ENCODE measurements around the gene PRR16. TPM values are rescaled to one million over a fixed set of nuclear protein-coding genes. Genes with fewer than 3 reads are reported as not detected.

PRR16 gene
- polyA plus RNA-seq, 1 donor, result 28.0 TPM

DNA sequence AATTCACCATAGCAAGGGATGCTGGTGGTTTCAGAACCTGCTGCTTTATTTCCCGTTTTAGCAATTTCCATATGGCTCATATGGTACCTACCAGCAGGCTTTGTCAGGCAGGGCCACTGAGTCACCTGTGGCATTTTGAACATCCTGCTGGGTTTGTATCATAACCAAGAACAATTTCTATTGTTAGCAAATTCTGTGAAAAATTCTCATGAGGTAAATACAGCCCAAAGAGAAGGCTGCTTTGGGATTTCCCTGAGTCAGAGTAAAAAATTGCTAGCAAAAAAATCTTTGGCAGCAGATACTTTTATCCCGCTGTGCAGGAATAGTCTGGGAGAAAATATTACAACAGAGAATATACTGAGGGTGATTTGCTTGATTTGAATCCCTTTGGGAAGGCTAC, 52.7 kb downstream of the PRR16 start:
- no peak for DNase-seq

DNA sequence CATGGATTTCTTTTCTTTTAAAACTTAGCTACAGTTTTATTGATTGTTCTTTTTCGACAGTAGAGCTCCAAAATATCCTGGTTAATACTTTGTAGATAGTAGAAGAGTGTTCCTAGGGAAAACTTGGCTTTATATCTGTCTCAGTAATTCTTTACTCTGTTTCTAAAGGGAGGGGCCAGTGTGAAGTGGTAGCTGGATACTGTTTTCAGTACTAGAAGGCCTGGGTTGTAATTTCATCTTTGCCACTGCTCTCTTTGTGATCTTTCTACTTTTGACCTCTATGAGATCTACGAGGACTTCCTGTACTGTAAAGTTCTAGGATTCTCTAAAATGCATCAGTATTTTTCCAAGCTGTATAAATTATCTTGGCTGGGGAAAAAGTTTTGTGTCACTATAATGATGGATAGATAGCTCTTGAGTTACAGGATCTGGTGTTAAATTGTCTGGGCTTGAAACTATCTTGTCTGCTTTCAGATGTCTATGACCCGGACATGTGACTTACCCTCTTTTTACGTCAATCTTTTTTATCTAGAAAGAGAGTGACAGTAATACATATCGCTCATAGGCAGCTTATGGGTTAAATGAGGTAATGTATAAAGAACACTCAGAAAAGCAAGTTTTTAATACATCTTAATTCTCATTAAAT, 53.6 kb downstream of the PRR16 start:
- DNase-seq, result no peak

DNA sequence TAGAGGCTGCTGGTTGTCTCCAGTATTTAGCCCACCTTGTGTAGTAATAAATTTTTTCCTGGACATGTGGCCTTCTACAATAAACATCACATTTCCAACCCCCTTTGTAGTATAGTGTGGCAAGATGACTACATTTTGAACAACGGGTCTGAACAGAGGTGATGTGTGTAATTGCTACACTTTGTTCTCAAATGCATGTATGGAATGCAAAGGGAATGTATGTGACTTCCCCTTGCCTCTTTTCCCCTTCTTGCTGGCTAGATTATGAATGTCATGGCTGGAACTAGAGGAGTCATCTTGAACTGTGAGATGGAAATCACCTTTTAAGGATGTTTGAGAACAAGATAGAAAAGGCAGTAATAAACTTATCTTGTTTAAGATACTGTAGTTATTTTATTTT, 54.5 kb downstream of the PRR16 start:
- no peak for DNase-seq

DNA sequence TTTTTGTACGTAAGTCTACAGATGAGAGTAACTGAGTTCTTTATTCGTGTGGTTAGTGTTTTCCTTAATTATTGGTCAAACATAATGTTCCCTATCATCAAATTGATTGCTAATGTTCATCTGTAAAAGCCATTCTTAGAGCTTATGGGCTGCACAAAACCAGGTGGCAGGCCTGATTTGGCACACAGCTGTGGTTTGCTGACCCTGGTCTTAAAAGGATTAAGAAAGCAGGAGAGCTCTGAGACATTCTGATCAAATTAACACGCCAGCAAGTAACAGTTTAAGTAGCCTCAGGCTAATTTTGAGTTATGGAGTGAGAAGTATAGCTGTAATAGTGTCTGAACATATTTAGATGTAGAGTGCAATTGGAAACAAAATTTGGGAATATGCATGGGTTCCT, 63.2 kb downstream of the PRR16 start:
- no peak for DNase-seq

DNA sequence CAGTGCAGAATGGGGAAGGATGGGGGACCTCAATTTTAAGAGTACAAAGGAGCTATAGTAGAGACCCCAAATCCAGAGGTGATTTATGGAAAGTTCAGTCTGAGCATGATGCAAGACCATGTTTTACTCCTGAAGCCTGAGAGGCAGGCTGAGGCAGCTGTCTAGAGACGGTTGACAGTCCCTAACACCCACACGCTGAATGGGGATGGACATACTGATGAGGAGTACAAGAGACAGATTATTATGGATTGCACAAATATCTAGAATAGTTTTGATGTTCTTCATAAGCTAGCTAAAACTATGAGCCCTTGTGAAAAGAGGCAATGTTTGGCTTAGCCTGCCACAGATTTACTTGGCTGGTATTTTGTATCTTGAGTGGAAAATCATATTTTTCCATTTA, 64.5 kb downstream of the PRR16 start:
- no peak for DNase-seq

DNA sequence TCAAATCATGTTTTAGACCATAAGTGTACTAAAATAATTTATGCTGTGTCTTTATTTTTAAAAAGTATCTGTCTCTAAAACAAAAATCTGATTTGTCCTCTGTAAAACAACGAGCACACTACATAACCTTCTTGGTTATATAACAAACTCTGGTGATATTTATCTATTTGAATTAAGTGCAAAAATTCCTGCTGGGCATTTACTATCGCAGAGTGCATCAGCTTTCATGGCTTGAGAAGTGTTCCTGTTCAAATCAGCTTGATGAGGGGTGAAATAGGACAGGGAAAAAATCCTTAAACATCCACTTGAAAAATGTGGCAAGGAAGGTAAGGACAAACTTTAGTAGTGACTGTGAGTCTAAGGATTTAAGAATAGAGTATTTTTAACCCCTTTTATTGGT, 65.3 kb downstream of the PRR16 start:
- DNase-seq, result no peak

DNA sequence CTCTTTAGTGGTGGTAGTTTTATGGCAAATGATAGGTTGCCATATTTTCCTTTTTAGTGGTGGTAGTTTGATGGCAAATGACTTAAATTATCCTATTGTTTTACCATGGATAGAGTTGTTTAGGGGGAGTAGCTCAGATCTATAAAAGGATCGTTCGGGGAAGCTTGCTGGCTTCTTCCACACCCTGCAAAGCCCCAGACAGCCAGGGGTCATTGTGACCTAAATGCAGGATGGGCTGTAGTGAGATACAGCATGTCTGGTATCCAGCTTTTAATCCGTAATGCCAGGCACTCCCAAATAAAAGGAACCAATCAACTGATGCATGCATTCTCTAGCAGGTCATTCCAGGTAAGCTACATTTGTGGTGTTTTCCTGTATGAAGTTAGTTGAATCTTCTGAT, 67.1 kb downstream of the PRR16 start:
- no peak for DNase-seq

DNA sequence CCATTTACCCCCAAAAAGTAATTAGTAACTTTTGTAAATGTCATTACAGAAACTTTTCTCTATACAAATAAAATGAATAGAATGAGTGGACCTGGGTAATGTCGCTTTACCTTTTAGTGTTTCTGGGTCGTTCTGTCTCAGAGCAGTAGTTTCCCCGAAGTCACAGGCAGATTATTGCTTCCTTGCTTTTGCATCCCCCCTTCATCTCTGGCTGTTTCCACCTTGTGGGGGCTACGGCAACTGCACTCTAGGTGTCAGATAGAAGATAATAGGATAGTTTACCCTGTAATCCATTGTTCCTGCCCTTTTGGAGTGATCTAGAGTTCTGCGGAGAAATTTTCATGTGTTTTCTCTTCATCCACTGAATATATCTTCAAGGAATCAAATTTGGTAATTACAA, 68.7 kb downstream of the PRR16 start:
- DNase-seq, result no peak

DNA sequence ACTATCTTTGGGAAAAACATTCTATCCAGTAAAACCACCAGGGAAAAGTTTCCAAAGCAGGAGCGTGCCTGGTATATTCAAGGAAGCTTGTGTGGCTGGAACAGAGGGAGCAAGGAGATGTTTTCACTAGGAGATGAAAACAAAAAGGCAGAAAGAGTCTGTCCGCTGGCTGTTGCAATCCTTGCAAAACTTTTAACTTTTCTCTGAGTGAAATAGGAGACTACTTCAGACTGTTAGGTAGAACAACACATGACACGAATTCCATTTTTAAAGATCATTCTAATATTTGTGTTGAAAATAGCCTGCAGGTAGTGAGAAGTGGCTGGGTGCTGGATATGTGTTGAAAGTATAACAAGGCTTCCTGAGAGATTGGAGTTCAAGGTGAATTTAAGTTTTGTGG, 69.5 kb downstream of the PRR16 start:
- no peak for DNase-seq

DNA sequence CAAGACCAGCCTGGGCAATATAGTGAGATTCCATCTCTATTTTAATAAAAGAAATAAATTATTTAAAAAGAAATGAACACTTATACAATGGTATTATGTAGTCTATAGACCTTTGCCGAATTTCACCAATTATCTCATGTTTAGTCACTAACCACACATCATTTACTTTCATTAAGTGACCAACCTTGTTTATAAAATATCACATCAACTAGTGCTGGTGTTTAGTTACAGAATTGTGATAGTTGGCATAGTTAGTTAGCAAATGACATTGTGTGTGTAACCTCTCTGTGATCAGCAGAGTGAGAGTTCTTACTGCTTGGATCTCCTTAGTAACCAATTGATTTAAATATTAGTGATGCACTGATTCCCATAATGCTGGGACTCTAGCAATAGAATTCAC, 71.8 kb downstream of the PRR16 start:
- DNase-seq, result no peak

DNA sequence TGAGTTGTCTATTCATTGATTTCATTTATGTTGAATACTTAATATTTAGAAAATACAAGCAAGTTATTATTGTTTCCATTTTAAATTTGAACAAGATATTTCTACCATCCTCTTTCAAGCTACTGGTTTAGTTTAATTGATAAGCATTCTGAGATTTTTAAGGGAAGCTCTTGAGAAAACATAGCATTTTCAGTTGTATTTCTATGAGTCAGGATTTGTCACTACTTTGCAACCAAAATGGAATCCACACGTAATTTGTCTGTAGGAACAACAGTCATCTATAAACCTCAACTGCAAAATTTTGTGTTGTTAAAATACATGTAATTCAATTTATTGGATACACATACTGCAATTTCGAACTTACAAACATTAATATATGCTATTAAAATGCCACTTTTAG, 74.0 kb downstream of the PRR16 start:
- DNase-seq, result no peak

DNA sequence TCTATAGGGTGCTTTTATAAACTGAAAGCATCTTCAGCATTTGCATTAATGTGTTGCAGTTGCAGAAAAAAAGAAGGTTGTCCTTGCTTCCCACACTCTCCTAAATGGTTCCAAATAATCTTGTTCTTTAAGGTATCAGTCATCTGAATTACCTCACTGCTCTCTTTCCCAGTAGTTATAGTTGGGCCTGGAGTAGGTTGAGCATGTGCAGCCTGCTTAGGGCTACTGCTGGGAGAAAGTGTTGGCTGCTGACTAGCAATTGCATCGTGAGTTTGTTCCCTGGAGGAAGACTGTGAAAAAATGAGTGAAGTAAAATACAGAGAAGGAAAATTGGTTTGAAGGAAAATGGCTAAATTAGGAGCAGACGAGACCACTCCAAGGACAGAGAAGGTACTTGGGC, 74.5 kb downstream of the PRR16 start:
- no peak for DNase-seq

DNA sequence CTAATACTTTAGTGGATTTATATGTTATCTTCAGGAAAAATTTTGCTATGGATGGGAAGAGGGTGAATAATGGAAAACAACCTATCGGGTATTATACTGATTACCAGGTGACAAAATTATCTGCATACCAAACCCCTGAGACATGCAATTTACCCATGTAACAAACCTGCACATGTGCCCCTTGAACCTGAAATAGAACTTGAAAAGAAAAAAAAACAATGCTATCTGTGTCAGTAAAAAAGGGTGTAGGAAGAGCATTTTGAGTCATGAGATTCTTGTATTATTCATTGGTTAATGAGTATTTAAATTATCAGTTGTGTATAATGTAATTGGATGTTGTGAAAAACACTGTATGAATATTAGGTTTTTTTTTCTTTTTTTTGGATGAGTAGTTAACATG, 75.4 kb downstream of the PRR16 start:
- DNase-seq, result no peak

DNA sequence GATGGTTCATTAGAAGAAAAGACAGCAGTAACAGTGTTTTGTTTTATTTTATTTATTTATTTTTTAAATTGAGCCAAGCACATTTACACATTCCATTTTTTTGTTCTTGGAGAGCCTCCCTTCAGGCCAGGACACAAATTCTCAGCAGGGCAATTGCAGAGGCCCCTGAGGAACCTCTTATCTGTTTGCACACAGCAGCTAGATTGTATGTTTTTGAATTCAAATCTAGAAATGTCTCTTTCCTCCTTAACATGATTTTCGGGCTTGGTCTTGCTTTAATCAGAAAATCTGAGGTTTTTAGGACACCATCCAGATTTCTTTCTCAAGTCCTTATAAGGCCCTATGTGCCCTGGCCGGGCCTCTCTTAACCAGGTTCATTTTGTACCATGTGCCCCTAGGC, 76.0 kb downstream of the PRR16 start:
- DNase-seq, result no peak

DNA sequence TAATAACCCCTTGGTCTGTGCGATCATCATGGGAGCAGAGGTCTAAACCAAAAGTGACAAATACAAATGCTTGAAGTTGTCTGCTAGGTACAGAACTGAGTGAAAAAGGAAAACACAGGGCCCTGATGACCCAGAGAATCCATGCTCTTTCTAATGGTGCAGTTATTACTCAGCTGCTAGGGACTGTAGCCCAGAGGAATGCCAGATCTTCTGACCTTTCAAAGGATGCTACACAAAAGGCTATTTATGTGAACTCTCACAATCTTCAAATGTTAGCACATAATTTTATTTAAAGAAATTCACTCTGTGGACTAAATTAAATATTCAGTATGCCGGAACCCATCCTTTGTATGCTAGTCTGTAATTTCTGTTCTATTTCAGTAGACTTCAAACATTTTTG, 79.9 kb downstream of the PRR16 start:
- DNase-seq, result no peak

DNA sequence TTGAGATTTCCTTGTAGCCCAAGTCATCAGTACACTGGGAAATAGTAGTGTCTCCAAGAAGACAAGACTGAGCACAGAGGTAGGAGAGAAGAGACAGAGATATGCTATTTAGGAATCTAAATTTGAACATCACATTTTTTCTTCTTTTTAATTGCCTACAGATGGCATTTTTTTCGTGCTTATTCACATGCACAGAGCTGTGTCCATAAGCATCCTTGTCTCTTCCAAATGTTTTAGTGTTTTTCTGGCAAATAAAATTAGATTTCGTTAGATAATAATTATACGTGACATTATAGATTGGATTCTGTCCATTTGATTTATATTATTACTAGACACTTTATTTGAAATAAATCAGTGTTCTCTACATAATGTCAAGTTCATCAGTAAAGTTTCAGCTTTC, 80.9 kb downstream of the PRR16 start:
- DNase-seq, result no peak

DNA sequence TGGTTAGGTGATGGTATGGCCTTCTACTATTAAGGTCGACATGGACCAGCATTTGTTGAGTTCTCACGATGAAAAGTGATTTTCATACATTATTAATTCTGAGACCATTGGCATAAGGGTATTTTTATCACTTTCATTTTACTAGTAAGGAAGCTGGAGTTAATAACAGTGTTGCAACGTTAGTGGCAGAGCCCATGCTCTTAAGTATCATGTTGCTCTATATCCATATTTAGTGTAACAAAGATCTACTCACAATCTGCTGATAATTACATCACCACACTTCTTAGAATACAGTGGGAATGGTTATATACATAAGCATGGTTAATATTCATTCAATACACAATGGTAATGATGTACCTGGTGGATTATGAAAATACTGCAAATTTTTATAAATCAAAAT, 81.9 kb downstream of the PRR16 start:
- no peak for DNase-seq

DNA sequence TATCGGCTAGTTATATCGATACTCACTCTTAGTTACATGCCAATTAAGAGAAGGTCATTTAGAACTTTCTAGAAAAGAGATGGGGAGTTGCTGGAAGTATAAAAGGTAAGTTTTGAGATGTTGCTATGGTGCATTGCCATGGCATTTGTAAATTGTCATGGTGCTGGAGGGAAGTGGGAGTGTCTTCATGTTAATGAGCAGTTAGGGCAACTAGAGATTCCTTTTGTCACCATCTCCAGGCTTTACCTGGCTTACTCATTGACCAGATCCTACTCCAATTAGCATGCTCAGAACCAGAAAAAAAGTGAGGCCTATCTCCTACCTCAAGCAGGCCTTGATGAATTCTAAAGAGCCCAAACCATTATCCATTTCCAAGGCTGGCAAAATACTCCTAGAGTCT, 82.8 kb downstream of the PRR16 start:
- no peak for DNase-seq

DNA sequence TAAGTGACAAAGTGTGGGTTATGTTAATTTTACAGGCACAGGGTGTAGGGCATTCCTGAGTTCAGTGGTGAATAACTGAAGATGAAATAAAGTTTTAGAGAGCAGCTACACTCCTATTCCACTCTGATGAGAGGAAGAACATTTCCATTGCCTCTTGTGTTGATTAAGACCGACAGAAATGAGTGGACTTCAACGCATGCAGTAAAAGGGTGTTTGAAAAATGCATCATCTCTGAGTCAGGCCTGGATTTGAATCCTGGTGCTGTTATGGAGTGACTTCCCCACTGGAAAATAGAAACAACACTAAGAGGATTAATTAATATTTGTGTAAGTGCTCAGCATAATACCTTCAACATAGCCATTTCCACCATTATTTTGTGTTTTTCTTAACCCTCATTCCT, 86.3 kb downstream of the PRR16 start:
- DNase-seq, result no peak

DNA sequence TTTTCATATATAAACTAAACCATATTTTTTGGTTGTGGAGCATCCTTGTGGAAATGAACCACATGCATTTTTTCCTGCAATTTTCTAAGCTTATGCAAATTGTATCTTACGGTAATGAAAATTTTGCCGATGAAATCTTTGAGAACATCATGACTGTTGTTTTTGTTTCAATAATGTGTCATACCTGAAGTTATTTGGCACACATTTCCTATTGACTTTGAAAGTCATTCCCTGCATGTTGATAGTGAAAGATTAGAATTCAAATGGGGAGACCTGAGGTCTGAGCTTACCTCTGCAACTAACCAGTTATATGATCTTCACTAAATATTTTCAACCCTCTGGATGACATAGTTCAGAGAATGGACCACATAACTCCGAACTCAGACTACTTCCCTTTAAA, 88.5 kb downstream of the PRR16 start:
- no peak for DNase-seq

DNA sequence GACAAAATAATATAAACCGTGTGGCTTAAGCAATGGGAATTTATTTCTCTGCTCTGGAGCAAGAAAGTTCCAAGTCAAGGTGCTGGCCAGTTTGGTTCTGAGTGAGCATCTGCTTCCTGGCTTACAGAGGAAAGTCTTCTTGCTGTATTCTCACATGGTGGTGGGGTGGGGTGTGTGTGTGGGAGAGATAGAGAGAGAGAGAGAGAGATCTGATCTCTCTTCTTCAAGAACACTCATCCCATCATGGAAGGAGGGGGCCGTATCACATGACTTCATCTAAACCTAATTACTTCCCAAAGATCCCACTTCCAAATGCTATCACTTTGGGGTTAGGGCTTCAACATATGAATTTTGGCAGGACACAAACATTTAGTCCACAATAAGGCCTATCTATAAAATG, 91.2 kb downstream of the PRR16 start:
- DNase-seq, result no peak

DNA sequence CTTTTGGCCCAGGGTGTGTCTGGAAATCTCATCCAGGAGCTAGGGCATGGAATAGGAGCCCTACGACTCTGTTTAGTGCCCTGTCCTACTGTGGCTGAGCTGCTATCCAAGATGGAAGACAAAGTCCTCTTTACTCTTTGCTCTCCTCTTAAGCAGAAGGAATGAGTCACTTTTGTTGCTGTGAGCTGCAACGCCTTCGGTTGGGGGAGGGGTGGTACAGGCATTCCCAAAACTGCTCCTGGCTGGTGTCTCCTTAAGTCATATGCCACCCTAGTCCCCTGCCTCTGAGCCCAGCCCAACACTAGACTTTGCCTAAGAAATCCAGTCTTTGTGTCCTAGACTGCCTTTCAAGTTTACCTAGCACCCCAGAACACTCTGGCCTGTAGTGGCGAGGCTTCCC, 99.9 kb downstream of the PRR16 start:
- no peak for DNase-seq

DNA sequence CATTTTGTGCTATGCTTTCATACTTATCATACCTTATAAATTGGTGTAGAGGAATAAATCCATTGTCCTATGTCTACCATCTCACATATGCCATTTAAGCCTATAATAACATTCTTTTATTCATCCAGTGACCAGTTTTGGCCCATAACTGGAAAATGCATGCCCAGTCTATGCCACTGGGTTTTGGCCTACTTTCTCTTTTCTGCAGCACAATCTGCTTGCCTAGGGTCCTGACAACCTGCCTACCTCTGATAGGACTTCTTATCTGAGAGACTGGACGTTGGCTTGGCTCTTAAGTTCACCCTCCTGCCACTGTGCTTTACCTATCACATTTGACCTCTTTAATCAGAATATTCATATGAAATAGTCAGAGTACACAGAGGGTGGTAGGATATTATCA, 103.0 kb downstream of the PRR16 start:
- no peak for DNase-seq

DNA sequence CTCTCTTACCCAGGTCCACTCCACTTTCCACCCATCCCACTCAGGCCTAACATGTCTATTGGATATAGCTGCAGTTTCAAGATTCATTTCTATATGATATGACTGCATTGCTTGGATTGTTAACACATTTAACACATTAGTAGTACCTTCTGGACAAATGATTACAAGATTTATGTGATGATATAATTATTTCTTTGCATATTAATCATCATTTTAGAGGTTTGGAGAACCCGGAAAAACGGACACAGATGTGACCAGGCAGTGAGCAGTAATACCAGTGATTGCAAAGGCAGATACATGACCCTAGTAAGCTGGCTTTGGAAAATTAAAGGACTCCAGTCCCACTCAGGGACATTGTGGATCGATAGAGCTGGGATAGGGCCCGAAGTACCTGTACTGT, 103.8 kb downstream of the PRR16 start:
- no peak for DNase-seq

DNA sequence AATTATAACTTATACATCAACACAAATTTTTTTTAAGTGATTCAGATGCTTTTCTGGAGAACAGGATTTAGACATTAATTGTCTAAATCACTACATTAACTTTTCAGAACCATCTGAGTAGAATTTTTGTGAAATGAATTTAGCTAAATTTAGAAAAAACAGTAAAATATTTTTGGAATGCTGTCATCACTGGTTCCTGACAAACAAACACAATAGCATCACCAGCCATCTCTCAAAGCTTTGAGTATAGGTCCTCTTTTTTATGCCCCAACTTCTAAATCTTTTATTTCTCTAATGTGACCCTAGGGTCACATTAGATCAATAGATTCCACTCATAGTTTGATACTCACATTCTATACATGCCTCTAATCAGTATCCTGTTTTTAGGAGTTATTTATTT, 104.6 kb downstream of the PRR16 start:
- no peak for DNase-seq

DNA sequence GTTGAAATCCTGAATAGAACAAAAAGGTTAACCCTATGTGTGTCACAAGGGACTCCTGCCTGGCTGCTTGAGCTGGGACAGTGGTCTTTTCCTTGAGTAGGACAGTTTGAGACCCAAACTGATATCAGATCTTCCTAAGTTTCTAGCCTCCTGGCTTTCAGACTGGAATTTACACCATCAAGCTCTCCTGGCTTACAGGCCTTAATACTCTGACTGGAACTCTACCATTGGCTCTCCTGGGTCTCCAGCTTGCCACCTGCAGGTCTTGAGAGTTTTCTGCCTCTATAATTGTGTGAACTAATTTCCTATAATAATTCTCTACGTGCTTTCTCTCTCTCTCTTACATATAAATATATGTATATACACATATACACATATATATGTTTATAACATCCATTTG, 112.5 kb downstream of the PRR16 start:
- DNase-seq, result no peak

All from hindlimb muscle (tissue), 1 donor.